IPS DF 6.9 (cell line): ENCODE data around the gene PDIA6.
A peak's percentile ranks its signal among the peaks of the same experiment; 100 is the strongest.

Experiments used
- DNase-seq: peaks from one replicate; pipeline ENCODE4 v3.0.0-alpha.2; 2013; ENCODE audit warnings: low read depth, low spot score
- H3K27ac ChIP-seq: one replicate; pipeline ENCODE4 v1.5.1; 2013; ENCODE audit warnings: low read length, control low read depth
- H3K27me3 ChIP-seq: 2 replicates; pipeline ENCODE4 v1.6.1; 2013; ENCODE audit warnings: mild to moderate bottlenecking, low read length; ENCODE audit not compliant: control insufficient read depth, insufficient read depth
- H3K36me3 ChIP-seq: 2 replicates; pipeline ENCODE4 v1.6.1; 2013; ENCODE audit warnings: low read length; ENCODE audit not compliant: control insufficient read depth, insufficient read depth
- H3K4me1 ChIP-seq: 2 replicates; pipeline ENCODE4 v1.6.1; 2013; ENCODE audit warnings: low read length; ENCODE audit not compliant: control insufficient read depth, insufficient read depth
- H3K4me3 ChIP-seq: 2 replicates; pipeline ENCODE4 v1.5.1; 2013; ENCODE audit warnings: mild to moderate bottlenecking, low read length
- H3K9me3 ChIP-seq: 2 replicates; pipeline ENCODE4 v1.6.1; 2013; ENCODE audit warnings: low read length, inconsistent platforms; ENCODE audit not compliant: control insufficient read depth, insufficient read depth
- WGBS: extraction: QIAGEN DNeasy Blood & Tissue Kit; methylation state at CpG from one replicate; pipeline ENCODE4 v1.1.7; 2013; ENCODE audit warnings: mixed read lengths, missing lambda C conversion rate; ENCODE audit not compliant: insufficient read length, insufficient coverage; 5-methylcytosine and 5-hydroxymethylcytosine counted together

Gene PDIA6

GRCh38 chr2:10812362-10813162 lies at the start of gene PDIA6:
Gene PDIA6 (minus strand): TSS chr2:10812785. CDS start chr2:10812696, 89 bp downstream.
- H3K4me3 ChIP-seq: peak within 1 kb of the TSS; percentile 99
- no peak within 1 kb of the TSS for H3K27ac ChIP-seq
- no CpG with 5 or more reads among the region's 98 CpGs for whole genome bisulfite sequencing
- H3K36me3 ChIP-seq: no peaks in the 10 kb centered on the region; the same call in 1 of the 2 replicates
- peaks cover 2% of the 10 kb centered on the region; the same call in 1 of the 2 replicates for H3K4me1 ChIP-seq
- H3K27me3 ChIP-seq: no peaks in the 10 kb centered on the region
- no peaks in the 10 kb centered on the region for H3K9me3 ChIP-seq
- DNase-seq: peak; percentile 89

GRCh38 chr2:10862330-10862729 lies 49.7 kb upstream of the PDIA6 start:
- WGBS: no CpG with 5 or more reads among the region's 10 CpGs
- Histone ChIP-seq H3K4me3 (no peak overlapping the region), H3K27ac (no peak overlapping the region)

GRCh38 chr2:10861765-10862164 lies 49.2 kb upstream of the PDIA6 start:
- Histone ChIP-seq H3K4me3 (no peak overlapping the region), H3K27ac (no peak overlapping the region), H3K9me3 (no peaks in the 10 kb centered on the region), H3K36me3 (no peaks in the 10 kb centered on the region), H3K27me3 (no peaks in the 10 kb centered on the region), H3K4me1 (0 out of 2 replicates have a peak, but pooled peaks cover 2% of the 10 kb centered on the region)
- WGBS: no CpG with 5 or more reads among the region's 5 CpGs
- no peak for DNase-seq

More at GRCh38 chr2:10862330-10862729, 49.7 kb upstream of the PDIA6 start:
- no peaks in the 10 kb centered on the region for H3K27me3 ChIP-seq
- no peaks in the 10 kb centered on the region for H3K36me3 ChIP-seq
- H3K9me3 ChIP-seq: no peaks in the 10 kb centered on the region
- 0 out of 2 replicates have a peak, but pooled peaks cover 2% of the 10 kb centered on the region for H3K4me1 ChIP-seq
- no peak for DNase-seq

- H3K36me3 ChIP-seq: no peaks in the 10 kb centered on the region
- no peaks in the 10 kb centered on the region for H3K27me3 ChIP-seq
- 0 out of 2 replicates have a peak, but pooled peaks cover 2% of the 10 kb centered on the region for H3K4me1 ChIP-seq
- DNase-seq: no peak
- no peak overlapping the region for H3K27ac ChIP-seq
- H3K9me3 ChIP-seq: no peaks in the 10 kb centered on the region
- no CpG with 5 or more reads among the region's 8 CpGs for WGBS
- H3K4me3 ChIP-seq: no peak overlapping the region
Observed at GRCh38 chr2:10860814-10861325, 48.3 kb upstream of the PDIA6 start.

- Histone ChIP-seq H3K36me3 (no peaks in the 10 kb centered on the region), H3K27ac (no peak overlapping the region), H3K4me1 (0 out of 2 replicates have a peak, but pooled peaks cover 2% of the 10 kb centered on the region), H3K27me3 (no peaks in the 10 kb centered on the region), H3K4me3 (no peak overlapping the region), H3K9me3 (no peaks in the 10 kb centered on the region)
- no peak for DNase-seq
- no CpG with 5 or more reads among the region's 13 CpGs for WGBS
Observed at GRCh38 chr2:10860081-10860813, 47.7 kb upstream of the PDIA6 start.

- 0 out of 2 replicates have a peak, but pooled peaks cover 2% of the 10 kb centered on the region for H3K4me1 ChIP-seq
- H3K27me3 ChIP-seq: no peaks in the 10 kb centered on the region
- no peak for DNase-seq
- H3K9me3 ChIP-seq: no peaks in the 10 kb centered on the region
- no CpG with 5 or more reads among the region's 6 CpGs for WGBS
- no peaks in the 10 kb centered on the region for H3K36me3 ChIP-seq
- no peak overlapping the region for H3K27ac ChIP-seq
- H3K4me3 ChIP-seq: no peak overlapping the region
Observed at GRCh38 chr2:10859278-10859677, 46.7 kb upstream of the PDIA6 start.

GRCh38 chr2:10848541-10848940 lies 36.0 kb upstream of the PDIA6 start:
- WGBS: no CpG with 5 or more reads among the region's 4 CpGs

GRCh38 chr2:10847008-10847407 lies 34.4 kb upstream of the PDIA6 start:
- Histone ChIP-seq H3K4me3 (no peak overlapping the region), H3K27me3 (no peaks in the 10 kb centered on the region), H3K4me1 (peaks cover 4% of the 10 kb centered on the region; the same call in 1 of the 2 replicates), H3K36me3 (no peaks in the 10 kb centered on the region), H3K27ac (no peak overlapping the region), H3K9me3 (no peaks in the 10 kb centered on the region)
- DNase-seq: no peak
- no CpG with 5 or more reads among the region's 7 CpGs for WGBS

More at GRCh38 chr2:10848541-10848940, 36.0 kb upstream of the PDIA6 start:
- no peak for DNase-seq
- Histone ChIP-seq H3K27me3 (no peaks in the 10 kb centered on the region), H3K36me3 (no peaks in the 10 kb centered on the region), H3K4me3 (no peak overlapping the region), H3K4me1 (peaks cover 4% of the 10 kb centered on the region; the same call in 1 of the 2 replicates), H3K27ac (no peak overlapping the region), H3K9me3 (no peaks in the 10 kb centered on the region)

- Histone ChIP-seq H3K4me1 (peaks cover 4% of the 10 kb centered on the region; the same call in 1 of the 2 replicates), H3K27me3 (no peaks in the 10 kb centered on the region), H3K36me3 (no peaks in the 10 kb centered on the region), H3K9me3 (no peaks in the 10 kb centered on the region), H3K27ac (no peak overlapping the region), H3K4me3 (no peak overlapping the region)
- DNase-seq: no peak
- no CpG with 5 or more reads among the region's 13 CpGs for WGBS
Observed at GRCh38 chr2:10846110-10846861, 33.7 kb upstream of the PDIA6 start.

- WGBS: no CpG with 5 or more reads among the region's 4 CpGs
- Histone ChIP-seq H3K27me3 (no peaks in the 10 kb centered on the region), H3K4me3 (no peak overlapping the region), H3K4me1 (peaks cover 4% of the 10 kb centered on the region; the same call in 1 of the 2 replicates), H3K9me3 (no peaks in the 10 kb centered on the region), H3K36me3 (no peaks in the 10 kb centered on the region), H3K27ac (no peak overlapping the region)
- DNase-seq: no peak
Observed at GRCh38 chr2:10845640-10846039, 33.1 kb upstream of the PDIA6 start.
